GM19397 (cell line): ENCODE measurements around the gene TMBIM6.
"Not testable (repeated sequence)": the region's sequence is repeated elsewhere in the genome, so short reads cannot be mapped to it uniquely, and the experiment has no call there.

Source experiments
- ATAC-seq: cut with Tn5 transposase; IDR thresholded peaks from one replicate; pipeline ENCODE4 v1.9.1; 2021; ENCODE audit warnings: mild to moderate bottlenecking, moderate library complexity; ENCODE audit not compliant: unreplicated experiment

Gene TMBIM6

DNA sequence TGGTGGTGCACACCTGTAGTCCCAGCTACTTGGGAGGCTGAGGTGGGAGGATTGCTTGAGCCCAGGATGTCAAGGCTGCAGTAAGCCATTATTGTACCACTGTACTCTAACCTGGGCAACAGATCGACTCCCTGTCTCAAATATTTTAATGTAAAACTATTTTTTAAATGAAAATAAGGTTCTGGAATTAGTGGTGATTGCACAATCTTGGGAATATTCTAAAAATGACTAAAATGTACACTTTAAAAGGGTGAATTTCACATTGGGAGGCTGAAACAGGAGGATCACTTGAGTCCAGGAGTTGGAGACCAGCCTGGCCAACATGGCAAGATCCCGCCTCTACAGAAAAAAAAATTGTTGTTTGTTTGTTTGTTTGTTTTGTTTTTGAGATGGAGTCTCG, 12.9 kb upstream of the TMBIM6 start:
- ATAC-seq: no peak

DNA sequence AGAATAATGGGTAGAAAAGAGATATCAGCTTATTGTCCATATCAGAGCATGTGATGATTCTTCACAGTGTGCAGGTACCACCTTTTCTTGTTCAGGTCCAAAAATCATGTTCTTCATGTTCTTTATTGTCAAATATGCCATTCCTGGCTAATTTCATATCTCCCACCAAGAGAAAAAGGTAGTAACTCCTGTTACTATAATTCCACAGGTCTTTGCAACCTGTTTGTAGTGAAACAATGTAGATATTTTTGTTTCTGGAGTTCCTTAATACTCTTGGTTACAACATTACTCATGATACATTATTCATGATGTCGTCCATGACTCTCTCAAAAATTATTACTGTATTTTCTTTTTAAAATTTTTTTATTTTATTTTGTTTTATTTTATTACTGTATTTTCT, 11.3 kb upstream of the TMBIM6 start:
- ATAC-seq: no peak

DNA sequence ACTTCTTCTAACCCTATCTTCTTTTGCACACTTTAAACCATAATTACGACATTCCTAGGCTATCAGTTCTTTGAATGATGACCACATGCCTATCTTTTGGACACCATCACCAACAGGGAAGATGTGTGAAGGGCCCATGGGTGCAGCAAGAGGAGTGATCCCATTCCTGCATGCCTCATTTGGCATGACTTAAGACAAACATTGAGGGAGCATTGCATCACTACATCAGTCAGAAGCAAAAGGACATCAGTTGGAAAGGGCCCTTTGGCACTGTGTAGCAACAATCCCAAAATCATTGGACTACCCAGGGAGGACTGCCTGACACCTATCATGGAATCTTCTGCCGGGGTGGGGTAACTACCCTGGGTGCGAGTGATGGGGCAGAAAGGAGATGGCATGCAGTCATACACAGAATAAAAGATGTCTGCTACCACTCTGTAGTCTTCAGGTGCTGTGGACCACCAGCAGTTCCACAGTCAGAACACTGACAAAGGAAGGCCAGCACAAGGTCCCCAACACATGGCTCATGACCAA, 10.7 kb upstream of the TMBIM6 start:
- no peak for ATAC-seq

DNA sequence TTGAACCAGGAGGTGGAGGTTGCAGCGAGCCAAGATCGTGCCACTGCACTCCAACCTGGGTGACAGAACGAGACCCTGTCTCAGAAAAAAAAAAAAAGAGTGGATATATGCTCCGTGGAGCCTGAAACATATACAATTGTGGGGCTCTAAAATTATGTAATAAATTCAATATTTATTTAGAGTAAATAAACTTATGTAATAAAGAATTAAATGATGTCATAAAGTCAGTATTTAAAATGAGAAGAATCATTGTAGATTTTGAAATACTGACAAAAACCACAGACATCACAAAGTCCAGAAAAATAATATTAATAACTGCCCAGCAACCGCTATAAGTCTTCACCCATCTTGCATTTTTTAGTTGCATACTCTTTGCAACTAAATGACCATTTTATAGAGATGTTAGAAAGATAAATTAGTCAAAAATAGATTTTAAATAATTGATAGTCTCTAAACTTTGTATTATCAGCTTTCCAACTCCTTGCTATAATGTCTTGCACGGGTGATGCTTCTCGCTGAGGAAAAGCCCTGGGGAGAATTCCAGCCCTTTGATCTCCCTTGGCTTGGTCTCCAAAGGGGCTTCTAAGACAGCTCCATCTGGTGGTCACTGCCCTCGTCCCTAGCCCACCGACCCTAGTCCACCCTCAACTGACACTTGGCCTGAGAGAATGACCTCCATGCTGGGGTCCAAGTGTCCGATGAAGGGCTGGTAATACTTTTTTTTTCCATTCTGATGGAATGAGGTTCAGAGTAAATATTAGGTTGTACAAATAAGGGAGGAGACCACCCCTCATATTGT, 7.9 kb upstream of the TMBIM6 start:
- ATAC-seq: no peak

DNA sequence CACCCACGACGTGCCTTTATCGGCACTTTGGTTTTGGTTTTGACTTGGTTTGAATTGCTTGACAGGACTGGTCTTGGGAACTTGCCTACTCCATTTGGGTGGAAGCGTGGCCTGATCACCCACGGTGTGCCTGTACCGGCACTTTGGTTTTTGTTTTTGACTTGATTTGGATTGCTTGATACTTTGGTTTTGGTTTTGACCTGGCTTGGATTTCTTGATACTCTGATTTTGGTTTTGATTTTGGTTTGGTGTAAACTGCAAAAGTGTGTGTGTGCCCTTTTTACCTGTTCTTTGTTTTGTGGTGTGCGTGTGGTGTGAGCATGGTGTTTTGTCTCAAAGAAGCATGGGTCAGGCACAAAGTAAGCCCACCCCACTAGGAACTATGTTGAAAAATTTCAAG, 6.5 kb upstream of the TMBIM6 start:
- ATAC-seq: not testable (repeated sequence)

DNA sequence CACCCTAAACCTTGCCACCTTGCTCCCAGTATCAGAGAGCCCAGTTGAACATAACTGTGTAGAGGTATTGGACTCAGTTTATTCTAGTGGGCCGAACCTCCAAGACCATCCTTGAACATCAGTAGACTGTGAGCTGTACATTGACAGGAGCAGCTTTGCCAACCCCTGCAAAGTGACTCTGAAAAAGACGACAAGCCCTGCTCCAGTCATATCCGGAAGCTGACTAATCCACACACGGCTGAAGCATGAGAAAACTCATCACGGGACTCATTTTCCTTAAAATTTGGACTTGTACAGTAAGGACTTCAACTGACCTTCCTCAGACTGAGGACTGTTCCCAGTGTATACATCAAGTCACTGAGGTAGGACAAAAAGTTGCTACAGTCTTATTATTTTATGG, 2.6 kb upstream of the TMBIM6 start:
- ATAC-seq: not testable (repeated sequence)

DNA sequence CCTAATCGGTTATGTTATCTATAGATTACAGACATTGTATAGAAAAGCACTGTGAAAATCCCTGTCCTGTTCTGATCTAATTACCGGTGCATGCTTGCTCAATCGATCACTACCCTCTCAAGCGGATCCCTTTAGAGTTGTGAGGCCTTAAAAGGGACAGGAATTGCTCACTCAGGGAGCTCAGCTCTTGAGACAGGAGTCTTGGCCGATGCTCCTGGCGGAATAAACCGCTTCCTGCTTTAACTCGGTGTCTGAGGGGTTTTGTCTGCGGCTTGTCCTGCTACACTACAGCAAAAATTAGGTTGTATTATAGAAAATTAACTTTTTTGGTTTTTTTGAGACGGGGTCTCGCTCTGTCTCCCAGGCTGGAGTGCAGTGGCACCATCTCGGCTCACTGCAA, 1.1 kb upstream of the TMBIM6 start:
- ATAC-seq: not testable (repeated sequence)

DNA sequence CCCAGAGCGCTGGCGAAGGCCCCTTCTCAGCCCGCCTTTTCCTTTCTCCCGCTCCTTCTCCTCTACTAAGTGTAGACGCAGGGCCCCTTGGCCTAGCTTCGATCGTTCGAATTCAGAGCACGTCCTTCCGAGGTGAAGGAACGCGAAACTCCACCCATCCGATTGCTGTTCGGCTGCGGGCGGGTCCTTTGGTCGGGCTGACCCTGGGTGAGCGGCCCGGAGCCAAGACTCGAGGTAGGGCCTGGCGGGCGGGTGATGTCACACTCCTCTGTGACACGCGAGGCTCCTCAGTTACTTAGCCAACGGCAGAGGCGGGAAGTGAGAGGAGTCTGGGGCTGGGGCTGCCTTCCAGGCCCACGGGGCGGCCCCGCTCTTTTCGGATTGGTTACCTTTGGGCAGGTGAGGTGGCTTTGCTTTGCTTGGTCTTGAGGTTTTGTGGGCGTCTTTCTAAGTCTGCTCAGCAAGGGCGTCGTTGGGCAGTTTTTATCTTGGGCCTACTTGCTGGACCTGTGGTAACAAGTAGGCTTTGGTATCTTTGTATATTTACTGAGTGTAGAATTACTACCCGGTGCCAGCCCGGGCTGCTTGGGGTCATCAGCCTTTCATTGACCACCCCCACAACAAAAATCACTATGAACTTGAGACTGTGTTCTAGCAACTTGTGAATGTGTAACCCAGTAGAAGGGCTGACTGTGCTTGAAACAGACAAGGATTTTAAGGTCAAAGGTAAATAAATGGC, 694 bp downstream of the TMBIM6 start:
- peak; percentile 39 for ATAC-seq

DNA sequence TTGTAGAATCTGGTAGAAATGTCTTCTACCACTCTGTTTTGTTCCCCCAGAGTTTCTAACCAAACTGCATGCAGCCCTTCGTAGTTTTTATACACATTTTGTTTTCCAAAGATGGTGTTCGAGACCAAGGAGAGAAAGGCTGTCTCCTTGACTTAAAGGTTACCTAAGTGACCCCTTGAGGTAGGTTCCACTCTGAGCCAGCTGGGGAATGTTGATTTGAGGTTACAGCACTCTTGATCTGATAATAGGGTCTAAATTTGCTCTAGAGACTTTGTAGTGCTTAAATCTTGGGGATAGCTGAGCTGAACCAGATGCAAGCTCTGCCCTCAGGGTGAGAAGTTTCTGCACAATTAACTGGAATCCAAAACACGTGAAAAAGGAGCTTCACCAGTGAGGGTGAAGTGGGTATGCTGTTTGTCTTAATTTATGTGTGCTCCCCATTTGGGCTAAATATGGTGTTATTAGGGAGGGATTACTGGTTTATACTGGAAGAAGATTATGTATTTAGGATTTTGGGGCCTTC, 3.1 kb downstream of the TMBIM6 start:
- no peak for ATAC-seq

DNA sequence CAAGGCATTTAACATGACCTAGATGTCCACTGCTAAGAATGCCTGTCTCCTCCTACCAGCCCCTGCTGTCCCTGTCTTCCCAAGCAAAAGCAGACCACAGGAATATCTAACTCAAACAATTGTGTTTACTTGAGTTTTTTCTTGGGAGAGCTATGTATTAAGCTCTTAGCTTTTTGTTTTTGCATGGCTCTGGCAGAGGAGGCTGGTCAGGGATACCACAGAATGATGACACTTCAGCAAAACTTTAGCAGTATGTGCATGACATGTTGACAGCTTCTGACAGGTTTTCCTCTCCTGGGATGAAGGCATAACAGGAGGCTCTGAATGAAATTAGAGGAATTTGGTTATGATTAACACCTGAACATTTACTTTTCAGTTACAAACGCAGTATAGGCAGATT, 6.9 kb downstream of the TMBIM6 start:
- no peak for ATAC-seq

DNA sequence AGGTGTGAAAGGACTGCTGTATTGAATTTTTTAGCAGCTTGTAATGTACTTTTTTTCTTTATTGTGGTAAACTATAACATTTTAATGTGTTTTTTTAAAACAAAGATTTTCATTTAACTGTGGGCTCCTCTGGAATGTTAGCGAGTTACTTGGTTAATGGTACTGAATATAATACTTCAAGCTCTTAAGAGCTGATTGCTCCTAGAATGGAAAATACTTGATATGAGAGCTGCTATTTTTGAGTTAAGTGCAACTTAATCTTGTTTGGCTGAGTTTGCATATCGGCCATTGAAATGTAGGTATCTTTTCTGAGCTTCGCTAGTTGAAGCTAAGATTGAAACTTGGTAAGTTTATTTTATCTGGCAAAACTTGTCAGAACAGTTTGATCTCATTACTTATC, 7.4 kb downstream of the TMBIM6 start:
- no peak for ATAC-seq

DNA sequence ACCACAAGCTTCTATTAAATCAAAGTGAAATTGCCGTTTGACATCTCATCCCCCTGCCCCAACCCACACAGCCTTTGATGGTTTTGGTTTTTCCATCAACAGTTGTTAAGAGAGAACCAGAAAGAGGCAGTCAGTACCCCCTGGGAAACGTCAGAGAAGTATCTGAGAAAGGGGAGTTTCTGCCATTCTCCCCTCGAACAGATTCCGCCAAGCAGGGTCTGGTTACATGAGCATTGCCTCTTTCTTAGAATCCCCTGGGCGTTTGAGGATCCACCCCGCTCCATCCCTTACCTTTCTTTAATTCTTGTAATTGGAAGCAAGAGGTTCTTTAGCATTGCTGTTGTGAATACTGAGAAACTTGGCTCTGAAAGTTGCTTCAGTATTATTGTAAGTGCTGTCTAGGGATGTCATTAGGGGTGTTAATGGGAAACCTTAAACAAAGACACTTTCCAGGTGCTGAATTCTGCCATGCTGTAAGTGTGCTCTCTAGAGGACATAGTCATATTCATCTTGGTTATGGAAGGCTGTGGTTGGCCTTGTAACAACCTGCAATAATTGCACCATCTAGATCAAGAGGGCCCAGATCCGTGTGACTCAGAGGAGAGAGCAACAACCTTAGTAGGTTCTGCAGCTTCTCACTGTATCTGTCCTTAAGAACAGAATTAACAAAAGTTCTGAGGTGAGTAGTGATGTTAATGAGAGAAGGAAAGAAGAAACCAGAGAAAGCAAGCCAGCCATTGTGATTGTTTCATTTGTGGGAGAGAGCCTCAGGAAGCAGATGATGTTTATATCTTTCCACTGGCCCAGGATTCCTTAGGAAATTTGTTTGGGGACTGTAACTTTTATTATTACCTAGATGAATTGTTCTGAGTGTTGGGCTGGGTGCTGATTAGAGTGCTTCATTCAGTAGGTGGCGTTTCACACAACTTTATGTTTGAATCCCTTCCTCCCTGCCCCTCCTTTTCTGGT, 9.0 kb downstream of the TMBIM6 start:
- no peak for ATAC-seq

DNA sequence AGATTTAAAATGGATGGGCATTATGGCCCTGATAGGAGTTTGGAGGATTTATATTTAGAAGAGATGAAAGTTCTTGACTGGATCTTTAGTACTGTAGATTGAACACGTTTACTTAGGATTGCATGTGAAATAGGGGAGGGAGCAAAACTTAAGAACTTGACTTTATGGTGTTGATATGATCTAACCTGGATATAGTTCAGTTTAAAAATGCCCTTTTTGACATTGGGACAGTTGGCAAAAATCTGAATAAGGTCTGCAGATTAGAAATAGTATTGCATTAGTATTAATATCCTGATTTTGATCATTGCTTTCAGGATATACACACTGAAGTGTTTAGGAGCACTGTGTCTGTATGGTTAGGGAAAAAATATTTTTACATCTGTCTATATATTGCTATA, 9.6 kb downstream of the TMBIM6 start:
- ATAC-seq: no peak

DNA sequence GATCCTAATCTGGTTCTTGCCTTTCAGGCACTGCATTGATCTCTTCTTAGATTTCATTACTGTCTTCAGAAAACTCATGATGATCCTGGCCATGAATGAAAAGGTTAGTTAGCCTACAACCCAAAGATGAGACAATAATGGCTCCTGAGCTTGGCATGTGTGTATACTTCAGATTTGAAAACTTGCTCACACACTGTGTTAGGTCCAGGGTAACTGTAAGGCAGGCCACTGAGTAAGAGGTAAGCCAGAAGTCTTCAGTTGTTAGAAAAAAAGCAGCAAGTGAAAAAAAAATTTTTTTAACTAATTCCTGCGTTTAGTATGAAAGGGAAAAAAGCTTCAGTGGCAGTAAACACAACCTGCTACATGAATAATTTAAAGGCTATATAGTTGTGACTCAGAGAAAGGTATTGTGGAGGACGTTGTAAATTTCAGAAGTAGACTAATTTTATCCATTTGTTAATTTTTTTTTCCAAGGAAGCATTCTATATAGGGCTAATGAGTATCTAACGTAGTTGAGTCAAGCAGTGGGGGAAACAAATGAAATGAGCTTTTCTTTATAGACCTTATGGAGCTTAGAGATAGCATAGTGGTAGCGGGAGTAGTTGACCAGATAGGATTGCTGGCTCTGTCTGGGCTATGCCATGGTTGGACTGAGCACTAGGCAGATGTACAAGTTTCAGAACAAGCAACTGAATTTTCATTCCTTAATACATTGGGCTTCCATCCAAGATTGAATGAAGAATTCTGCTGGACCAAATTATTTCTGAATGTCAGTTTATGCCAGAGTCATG, 20.5 kb downstream of the TMBIM6 start:
- ATAC-seq: no peak

DNA sequence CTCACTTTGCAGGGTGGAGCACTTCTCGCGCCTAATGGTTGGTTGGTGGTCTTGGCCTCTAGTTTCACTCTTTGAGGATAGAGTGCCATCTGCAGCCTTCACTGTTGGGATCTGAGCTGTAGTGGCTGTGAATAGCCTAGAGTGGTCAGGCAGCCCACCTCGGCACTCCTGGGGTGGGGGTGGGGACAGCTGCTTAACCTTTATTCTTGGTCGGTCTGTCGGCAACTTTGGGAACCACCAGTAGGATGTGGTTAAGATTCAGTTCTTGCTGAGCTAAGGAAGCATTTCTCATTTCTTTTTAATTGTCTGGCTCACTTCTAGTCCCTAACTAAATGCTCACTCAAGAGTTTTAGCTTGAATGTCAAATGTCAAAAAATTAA, 21.1 kb downstream of the TMBIM6 start:
- ATAC-seq: no peak

DNA sequence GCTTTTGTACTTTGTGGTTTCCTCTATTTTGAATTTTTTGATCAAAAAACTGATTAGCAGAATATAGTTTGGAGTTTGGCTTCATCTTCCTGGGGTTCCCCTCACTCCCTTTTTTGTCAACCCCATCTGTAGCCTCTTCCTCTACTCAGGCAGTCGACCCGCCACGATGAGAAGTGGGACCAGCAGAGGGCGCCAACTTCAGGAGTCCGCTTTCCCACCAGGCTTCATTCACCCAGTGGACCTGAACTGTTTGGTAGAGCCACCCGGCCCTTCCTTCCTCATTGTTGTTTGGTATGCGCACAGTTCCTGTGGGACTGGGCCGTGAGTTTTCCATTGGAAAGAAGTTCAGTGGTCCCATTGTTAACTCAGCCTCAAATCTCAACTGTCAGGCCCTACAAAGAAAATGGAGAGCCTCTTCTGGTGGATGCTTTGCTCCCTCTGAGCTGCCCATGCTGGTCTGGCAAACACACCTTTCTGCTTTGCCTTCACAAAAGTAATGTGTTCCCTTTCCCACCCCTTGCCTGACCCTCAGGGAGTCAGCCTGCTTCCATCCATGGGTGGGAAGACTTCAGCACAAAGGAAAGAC, 21.7 kb downstream of the TMBIM6 start:
- ATAC-seq: no peak

DNA sequence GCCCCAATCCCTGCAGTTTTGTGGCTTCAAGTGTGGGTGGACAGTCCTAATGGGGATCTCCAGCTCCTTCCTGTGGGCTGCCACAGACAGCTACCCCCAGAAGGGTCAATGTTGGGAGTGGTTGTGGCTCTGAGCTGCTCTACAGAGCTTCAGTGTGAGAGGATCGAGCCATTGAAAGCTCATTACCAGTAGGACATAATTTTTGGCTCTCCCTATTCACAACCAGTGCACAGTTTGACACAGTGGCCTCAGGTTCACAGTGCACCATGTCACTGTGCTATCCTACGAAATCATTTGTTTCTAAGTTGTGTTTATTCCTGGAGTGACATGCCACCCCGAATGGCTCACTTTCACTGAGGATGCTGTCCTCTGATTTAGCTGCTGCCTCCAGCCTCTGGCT, 22.8 kb downstream of the TMBIM6 start:
- no peak for ATAC-seq

DNA sequence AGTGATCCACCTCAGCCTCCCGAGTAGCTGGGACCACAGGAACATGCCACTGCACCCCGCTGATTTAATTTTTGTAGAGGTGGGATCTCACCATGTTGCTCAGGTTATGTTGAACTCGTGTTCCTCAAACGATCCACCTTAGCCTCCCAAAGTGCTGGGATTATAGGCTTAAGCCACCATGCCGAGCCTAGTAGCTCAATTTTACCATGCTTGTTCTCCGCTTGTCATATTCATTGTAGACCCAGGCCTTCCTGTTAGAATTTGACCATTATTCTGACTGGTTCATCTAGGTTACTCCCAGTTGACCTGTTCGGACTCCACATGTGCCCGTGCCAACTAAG, 24.7 kb downstream of the TMBIM6 start:
- no peak for ATAC-seq

DNA sequence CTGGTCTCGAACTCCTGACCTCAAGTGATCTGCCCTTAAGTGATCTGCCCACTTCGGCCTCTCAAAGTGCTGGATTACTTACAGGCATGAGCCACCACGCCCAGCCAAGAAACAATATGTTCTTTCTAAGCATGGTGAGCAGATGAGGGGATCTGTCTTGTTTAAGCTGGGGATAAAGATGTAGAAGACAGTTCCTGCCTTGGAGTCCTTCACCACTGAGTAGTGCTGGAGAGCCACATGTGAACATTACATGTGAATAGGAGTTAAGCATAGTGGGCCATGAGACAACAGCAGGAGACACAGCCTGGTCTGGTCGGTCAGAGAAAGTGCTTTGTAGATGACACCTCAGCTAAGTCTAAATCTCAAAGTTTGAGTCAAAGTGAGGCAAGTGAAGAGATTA, 26.0 kb downstream of the TMBIM6 start:
- ATAC-seq: no peak

DNA sequence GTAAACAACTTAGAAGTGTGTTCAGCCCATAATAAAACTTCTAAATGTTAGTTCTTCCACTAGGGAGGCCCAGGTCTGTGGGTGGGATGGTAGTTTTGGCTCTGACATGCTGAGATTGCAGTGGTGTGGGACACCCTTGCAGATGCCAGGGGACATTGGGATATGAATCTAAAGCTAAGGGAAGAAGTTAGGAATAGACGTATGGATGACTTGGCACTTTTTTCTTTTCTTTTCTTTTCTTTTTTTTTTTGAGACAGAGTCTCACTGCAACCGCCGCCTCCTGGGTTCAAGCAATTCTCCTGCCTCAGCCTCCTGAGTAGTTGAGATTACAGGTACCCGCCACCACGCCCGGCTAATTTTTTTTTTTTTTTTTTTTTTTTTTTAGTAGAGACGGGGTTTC, 31.7 kb downstream of the TMBIM6 start:
- not testable (repeated sequence) for ATAC-seq
